ENCODE results near the gene EFCAB7. TPM values are rescaled to one million over a fixed set of nuclear protein-coding genes. Genes with fewer than 3 reads are reported as not detected.
A peak's percentile ranks its signal among the peaks of the same experiment; 100 is the strongest.

EFCAB7 gene
- polyA plus RNA-seq, 1 donor (not counting 4 experiments of a cell fraction or from before 2014, with no cell fraction given): 4.9 TPM

DNA sequence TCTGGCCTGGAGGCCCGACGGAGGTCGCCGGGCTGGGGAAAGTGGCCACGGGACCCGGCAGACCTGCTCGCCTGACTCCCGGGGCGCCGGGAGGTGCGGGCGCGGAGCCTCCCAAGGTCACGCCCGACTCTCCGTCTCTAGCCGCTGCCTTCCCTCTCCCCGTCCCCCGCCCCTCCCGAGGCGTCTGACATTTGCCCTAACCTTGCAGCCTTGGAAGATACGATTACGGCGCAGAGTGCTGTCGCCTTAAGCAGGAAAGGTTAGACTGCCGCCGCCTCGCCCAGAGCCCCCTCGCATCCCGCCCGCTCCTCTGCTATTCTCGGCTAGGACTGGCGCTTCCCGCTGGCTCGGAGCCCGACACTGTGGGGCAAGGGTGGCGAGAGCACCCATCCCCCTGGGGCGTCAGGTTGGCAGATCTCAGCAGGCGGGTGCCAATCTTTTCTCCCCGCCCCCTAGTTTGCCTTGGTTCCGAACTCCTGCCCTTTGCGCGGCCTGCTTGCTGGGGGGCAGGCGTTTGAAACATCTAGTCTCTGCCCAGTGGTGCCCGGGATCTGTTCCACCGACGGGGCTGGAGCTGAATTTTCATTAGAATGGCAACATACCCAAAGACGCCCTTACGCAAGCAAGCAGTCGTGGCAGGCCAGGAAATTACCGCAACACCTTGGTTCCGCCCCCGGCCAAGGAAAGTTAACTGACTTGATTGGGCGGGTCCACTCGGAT is 70.7 kb downstream of the EFCAB7 start:
- H3K4me1 ChIP-seq (ENCODE audit: control insufficient read depth, extremely low read depth, insufficient read depth, low read length): peaks cover 6% of the 10 kb centered on the region
- dilution Hi-C loops (cut with MboI; ENCODE audit: extremely low pct_ligation_motif_present, low sequenced_read_pairs): loop anchor here (25.0 kb wide), 1 partner anchor 643 kb away; no protein-coding TSS in a partner anchor
- H3K27me3 ChIP-seq (ENCODE audit: control insufficient read depth, extremely low read depth, insufficient read depth, low read length): no peaks in the 10 kb centered on the region
- no peaks in the 10 kb centered on the region for H4K20me1 ChIP-seq (ENCODE audit: control insufficient read depth, extremely low read depth, insufficient read depth, low read length)
- peak overlapping the region; percentile 87 for H3K9ac ChIP-seq (ENCODE audit: control insufficient read depth, extremely low read depth, insufficient read depth, low read length)
- DNase-seq (ENCODE audit: low read depth, low spot score): no peak
- H3K9me1 ChIP-seq (ENCODE audit: control insufficient read depth, extremely low read depth, insufficient read depth, low read length): peaks cover 2% of the 10 kb centered on the region
- H3K9me3 ChIP-seq (ENCODE audit: control insufficient read depth, low read depth, low read length): no peaks in the 10 kb centered on the region
- TF ChIP-seq EZH2 (IDR thresholded peaks at IDR 0.05; ENCODE audit: low read length) (no peak), CTCF (optimal IDR thresholded peaks at IDR 0.05 in 1 of 3, IDR thresholded peaks at IDR 0.05 in 1 of 3, conservative IDR thresholded peaks at IDR 0.05 in 1 of 3; ENCODE audit: extremely low read depth in 1 of 3, insufficient read depth in 2 of 3, low read length in 3 of 3) (no peak)
- peak overlapping the region; percentile 98 for H2AFZ ChIP-seq (ENCODE audit: control insufficient read depth, low read length)
- H3K27ac ChIP-seq (ENCODE audit: control insufficient read depth, insufficient read depth, low read length): peak overlapping the region; percentile 84
- peak overlapping the region; percentile 85 to 93 (median 87) for H3K4me3 ChIP-seq (ENCODE audit: control insufficient read depth in 2 of 3, extremely low read depth in 1 of 3, insufficient read depth in 2 of 3, low read depth in 1 of 3, low read length in 3 of 3)
- FAIRE-seq: no peak
- peaks cover 10% of the 10 kb centered on the region for H3K79me2 ChIP-seq (ENCODE audit: control insufficient read depth, insufficient read depth, low read length)
- H3K36me3 ChIP-seq (ENCODE audit: control insufficient read depth in 2 of 2, extremely low read depth in 1 of 2, insufficient read depth in 2 of 2, low read length in 2 of 2): no peaks in the 10 kb centered on the region
- peak overlapping the region; percentile 92 for H3K4me2 ChIP-seq (ENCODE audit: control insufficient read depth, extremely low read depth, insufficient read depth, low read depth, low read length)

DNA sequence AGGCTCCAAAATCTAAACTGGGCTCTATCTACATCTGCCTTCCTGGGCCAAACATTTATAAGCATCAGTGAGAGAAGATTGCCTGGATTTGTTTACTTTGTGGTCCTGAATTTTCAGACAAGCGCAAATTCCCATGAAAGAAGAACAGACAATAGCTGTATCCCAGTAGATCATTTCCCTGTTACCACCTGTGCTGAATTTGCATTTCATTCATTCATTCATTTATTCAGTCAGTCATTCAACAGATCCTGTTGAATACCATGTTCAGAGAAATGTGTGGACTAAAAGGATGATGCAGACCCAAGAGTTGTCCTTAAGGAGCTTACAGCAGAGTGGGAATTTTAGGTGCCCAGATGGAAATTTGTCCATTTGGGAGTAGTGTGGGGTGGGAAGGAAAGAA is 72.1 kb downstream of the EFCAB7 start:
- Histone ChIP-seq H3K27me3 (ENCODE audit: control insufficient read depth, extremely low read depth, insufficient read depth, low read length) (no peaks in the 10 kb centered on the region), H3K9me3 (ENCODE audit: control insufficient read depth, low read depth, low read length) (no peaks in the 10 kb centered on the region), H3K4me2 (ENCODE audit: control insufficient read depth, extremely low read depth, insufficient read depth, low read depth, low read length) (no peak overlapping the region), H2AFZ (ENCODE audit: control insufficient read depth, low read length) (no peak overlapping the region), H3K36me3 (ENCODE audit: control insufficient read depth in 2 of 2, extremely low read depth in 1 of 2, insufficient read depth in 2 of 2, low read length in 2 of 2) (no peaks in the 10 kb centered on the region), H3K9me1 (ENCODE audit: control insufficient read depth, extremely low read depth, insufficient read depth, low read length) (peaks cover 2% of the 10 kb centered on the region), H3K9ac (ENCODE audit: control insufficient read depth, extremely low read depth, insufficient read depth, low read length) (no peak overlapping the region), H3K27ac (ENCODE audit: control insufficient read depth, insufficient read depth, low read length) (no peak overlapping the region), H3K4me3 (ENCODE audit: control insufficient read depth in 2 of 3, extremely low read depth in 1 of 3, insufficient read depth in 2 of 3, low read depth in 1 of 3, low read length in 3 of 3) (no peak overlapping the region), H4K20me1 (ENCODE audit: control insufficient read depth, extremely low read depth, insufficient read depth, low read length) (no peaks in the 10 kb centered on the region), H3K4me1 (ENCODE audit: control insufficient read depth, extremely low read depth, insufficient read depth, low read length) (peaks cover 6% of the 10 kb centered on the region), H3K79me2 (ENCODE audit: control insufficient read depth, insufficient read depth, low read length) (peaks cover 10% of the 10 kb centered on the region)
- DNase-seq (ENCODE audit: low read depth, low spot score): no peak
- dilution Hi-C loops (cut with MboI; ENCODE audit: extremely low pct_ligation_motif_present, low sequenced_read_pairs): loop anchor here (25.0 kb wide), 1 partner anchor 642 kb away; no protein-coding TSS in a partner anchor
- TF ChIP-seq EZH2 (IDR thresholded peaks at IDR 0.05; ENCODE audit: low read length) (no peak), CTCF (optimal IDR thresholded peaks at IDR 0.05 in 1 of 3, IDR thresholded peaks at IDR 0.05 in 1 of 3, conservative IDR thresholded peaks at IDR 0.05 in 1 of 3; ENCODE audit: extremely low read depth in 1 of 3, insufficient read depth in 2 of 3, low read length in 3 of 3) (no peak)
- no peak for FAIRE-seq
